ENCODE results near the gene COL3A1.

COL3A1 gene

DNA sequence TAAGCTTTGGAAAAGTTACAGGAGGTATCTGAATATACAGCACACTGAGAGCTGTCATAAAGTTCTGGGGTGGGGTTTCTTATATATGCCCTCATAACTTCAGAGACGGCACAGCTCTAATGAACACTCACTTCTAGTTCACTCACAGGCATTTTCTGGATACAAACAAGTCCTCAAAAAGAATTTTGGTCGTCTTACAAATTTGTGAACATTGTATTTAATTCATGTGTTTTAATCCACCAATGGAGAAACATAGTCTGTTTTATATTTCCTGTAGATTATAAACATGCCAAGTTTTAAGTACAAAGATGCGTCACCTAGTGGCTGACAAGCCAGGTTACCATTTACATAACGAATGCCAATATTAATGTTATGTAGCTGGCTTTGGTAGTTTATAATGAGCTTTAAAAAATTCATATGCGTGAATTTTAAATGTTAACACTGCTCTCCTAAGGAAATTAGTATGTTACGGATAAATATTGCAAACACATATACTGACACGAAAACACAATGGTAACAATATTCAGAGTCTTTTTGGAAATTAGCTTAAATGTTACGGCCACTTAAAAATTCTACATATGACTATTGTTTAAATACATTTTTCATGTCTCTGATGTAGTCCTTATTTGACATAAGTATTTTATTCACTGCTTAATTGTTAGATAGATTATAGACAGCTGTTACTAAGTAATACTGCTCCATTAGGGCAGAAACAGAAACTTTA is 2.5 kb downstream of the COL3A1 start:
- DNase-seq = no peak

- DNase-seq = no peak
Observed at GRCh38 chr2:188977317-188977716, 3.1 kb downstream of the COL3A1 start.

DNA sequence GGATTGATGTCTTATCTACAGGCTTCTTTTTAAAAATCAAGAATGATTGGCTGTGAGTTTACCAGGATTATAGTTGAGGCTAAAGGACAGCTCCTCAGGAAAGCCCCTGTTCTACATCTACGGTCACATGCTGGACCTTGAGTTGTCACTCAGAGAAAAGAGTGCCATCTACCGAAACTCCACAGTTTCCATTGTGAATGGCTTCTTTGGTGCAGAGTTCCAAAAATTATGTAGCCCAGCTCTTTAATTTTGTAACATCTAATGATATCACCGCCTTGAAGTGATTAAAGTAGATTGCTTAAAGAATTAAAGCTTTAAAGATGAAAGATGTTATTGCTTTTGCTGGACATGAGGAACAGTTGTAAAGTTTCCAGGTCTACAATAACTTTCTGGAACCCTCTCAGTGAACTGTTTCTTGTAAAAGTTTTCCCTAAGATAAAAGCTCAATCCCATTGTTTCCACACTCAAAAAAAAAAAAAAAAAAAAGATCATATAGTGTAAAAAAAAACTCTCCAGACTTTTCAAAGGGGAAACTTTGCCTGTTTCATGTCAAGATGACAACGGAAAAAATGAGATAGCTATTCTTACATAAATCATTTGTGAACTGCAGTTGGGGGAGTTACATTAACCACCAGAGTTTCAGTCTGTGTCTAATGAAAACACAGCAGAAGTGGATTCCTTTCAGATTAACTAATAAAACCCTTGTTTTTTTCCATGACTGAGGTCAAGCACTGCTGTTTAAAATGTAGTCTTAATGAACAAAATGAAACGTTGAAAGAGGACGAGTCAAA is 4.3 kb downstream of the COL3A1 start:
- no peak for DNase-seq

- DNase-seq = no peak
Observed at GRCh38 chr2:188979187-188980114, 5.3 kb downstream of the COL3A1 start.

- DNase-seq = no peak
Observed at GRCh38 chr2:188983427-188984064, 9.4 kb downstream of the COL3A1 start.

DNA sequence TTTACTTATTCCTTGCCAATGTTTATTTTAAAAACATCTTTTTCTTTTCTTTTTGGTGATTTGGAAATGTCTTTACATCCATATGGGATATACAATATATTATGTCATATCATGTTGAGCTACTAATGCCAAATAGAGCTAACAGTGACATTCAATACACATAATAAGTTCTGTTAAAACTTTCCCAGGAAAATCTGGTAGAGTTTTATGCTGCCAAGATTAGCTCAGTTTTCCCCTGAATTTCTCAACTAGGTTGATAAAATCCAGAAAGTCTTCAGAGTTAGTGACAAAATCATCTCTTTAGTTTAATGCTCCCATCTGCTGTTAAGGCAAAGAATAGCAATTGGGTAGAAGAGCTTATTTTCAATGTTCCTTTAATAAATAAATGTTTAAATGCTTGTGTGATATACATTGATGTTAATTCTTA is 9.9 kb downstream of the COL3A1 start:
- DNase-seq = no peak

GRCh38 chr2:188984680-188985079 is 10.5 kb downstream of the COL3A1 start:
- no peak for DNase-seq

- DNase-seq = no peak
Observed at GRCh38 chr2:188986839-188987238, 12.7 kb downstream of the COL3A1 start.

GRCh38 chr2:188993247-188993646 is 19.1 kb downstream of the COL3A1 start:
- no peak for DNase-seq

GRCh38 chr2:188997263-188997662 is 23.1 kb downstream of the COL3A1 start:
- DNase-seq = no peak

GRCh38 chr2:189000221-189000620 is 26.0 kb downstream of the COL3A1 start:
- no peak for DNase-seq

DNA sequence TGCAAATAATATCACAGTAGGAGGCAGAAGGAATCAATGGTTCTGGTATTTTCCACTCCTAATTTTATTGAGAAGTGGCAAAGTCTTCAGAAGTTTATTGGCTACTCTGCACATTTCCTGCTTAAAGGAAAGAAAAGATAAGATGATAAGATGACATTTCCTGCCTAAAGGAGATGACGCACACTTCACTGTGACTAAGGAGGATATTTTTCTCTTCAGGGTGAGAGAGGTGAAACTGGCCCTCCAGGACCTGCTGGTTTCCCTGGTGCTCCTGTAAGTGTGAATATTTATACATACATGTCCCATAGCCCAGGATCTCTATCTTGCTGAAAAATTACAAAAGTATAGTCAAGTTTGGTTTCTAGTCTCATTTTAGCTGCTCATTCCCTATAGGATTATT is 27.9 kb downstream of the COL3A1 start:
- no peak for DNase-seq

- no peak for DNase-seq
Observed at GRCh38 chr2:189008555-189009262, 34.5 kb downstream of the COL3A1 start.

DNA sequence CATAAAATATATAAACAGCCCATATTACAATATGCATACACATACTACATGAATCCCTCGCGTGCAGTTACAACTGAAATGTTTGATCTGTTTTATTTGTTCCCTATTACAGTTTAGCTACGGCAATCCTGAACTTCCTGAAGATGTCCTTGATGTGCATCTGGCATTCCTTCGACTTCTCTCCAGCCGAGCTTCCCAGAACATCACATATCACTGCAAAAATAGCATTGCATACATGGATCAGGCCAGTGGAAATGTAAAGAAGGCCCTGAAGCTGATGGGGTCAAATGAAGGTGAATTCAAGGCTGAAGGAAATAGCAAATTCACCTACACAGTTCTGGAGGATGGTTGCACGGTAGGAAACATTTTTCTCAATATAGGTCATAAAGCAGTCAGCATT is 36.4 kb downstream of the COL3A1 start:
- DNase-seq = no peak

DNA sequence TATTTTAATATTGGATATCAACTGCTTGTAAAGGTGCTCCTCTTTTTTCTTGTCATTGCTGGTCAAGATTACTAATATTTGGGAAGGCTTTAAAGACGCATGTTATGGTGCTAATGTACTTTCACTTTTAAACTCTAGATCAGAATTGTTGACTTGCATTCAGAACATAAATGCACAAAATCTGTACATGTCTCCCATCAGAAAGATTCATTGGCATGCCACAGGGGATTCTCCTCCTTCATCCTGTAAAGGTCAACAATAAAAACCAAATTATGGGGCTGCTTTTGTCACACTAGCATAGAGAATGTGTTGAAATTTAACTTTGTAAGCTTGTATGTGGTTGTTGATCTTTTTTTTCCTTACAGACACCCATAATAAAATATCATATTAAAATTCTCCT is 38.2 kb downstream of the COL3A1 start:
- DNase-seq = no peak

DNA sequence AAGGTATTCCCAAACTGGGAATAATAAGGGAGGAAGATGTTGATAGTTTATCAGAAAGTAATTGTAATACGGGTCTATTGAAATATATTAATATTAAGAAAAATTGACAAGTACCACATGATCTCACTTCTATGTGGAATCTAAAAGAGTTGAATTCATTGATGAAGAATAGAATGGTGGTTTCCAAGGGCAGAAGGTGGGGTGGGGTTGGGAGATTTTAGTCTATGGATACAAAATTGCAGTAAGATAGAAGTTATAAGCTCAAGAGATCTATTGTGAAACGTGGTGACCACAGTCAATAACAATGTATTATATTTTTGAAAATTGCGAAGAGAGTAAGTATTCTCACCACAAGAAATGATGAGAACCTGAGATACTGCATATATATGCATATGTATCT is 38.9 kb downstream of the COL3A1 start:
- no peak for DNase-seq

GRCh38 chr2:189013671-189014448 is 39.7 kb downstream of the COL3A1 start:
- no peak for DNase-seq

DNA sequence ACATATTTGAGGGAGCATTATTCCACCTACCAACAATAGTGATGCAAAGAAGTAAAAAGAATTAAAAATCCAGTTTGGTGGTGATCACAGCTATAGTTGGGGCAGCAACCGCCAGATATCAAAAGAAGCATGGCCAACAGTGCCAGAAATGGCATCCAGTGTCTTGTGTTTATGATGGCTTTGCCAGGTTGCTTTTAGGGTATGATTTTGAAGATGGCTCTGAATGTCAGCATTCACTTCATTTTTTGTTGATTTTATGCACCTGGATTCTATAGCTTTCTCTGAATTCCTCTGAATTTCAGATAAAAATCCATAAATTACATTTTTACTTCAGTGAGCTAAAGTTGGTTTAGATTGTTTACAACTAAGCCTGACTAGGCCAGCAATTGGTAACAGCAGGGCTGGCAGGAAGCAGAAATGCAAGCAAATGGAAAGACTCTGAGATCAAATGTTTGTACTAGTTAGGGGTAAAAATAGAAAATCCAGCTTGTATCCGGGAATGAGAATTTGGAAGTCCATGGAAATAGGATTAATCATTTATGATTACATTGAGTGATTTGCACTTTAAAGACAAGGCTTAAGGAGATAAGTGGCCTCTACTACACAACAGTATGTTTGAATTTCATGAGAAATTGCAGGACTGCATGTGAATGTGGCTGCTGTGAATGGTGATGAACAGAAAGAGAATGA is 40.4 kb downstream of the COL3A1 start:
- DNase-seq = no peak

- DNase-seq = no peak
Observed at GRCh38 chr2:189015359-189015758, 41.2 kb downstream of the COL3A1 start.

GRCh38 chr2:189016311-189016861 is 42.2 kb downstream of the COL3A1 start:
- DNase-seq = no peak

Measured in inflammatory macrophage (primary cell).